Neural cell (in vitro differentiated cells): ENCODE data around the gene ALOX5. TPM values are rescaled to one million over a fixed set of nuclear protein-coding genes. Genes with fewer than 3 reads are reported as not detected.

Source experiments
- H2AFZ ChIP-seq: fragments of 200-600, 300-800 bp; sonication (generic), shearing (Covaris generic); 2 replicates; pipeline ENCODE4 v1.6.0; 2014; ENCODE audit warnings: low read depth, mild to moderate bottlenecking, antibody characterized with exemption, low read length, moderate library complexity
- H3F3A ChIP-seq: fragments of 200-600 bp; shearing (Covaris generic); 2 replicates; pipeline ENCODE4 v1.6.1; 2016; ENCODE audit warnings: mild to moderate bottlenecking, moderate library complexity, mixed read lengths, antibody characterized with exemption, low read length; ENCODE audit not compliant: insufficient read depth, poor library complexity, severe bottlenecking
- H3K27ac ChIP-seq: fragments of 200-600, 300-800 bp; sonication (generic), shearing (Covaris generic); 2 replicates; pipeline ENCODE4 v1.5.1; 2014; ENCODE audit warnings: mild to moderate bottlenecking, low read length, moderate library complexity
- H3K27me3 ChIP-seq: fragments of 300-800, 200-600 bp; sonication (generic), shearing (Covaris generic); 2 replicates; pipeline ENCODE4 v1.6.0; 2014; ENCODE audit warnings: mild to moderate bottlenecking, low read depth, low read length, moderate library complexity; ENCODE audit not compliant: insufficient read depth
- H3K36me3 ChIP-seq: fragments of 300-800, 200-600 bp; sonication (generic), shearing (Covaris generic); 2 replicates; pipeline ENCODE4 v1.5.1; 2014; ENCODE audit warnings: mild to moderate bottlenecking, antibody characterized with exemption, low read length, moderate library complexity; ENCODE audit not compliant: insufficient read depth
- H3K4me2 ChIP-seq: fragments of 300-800, 200-600 bp; sonication (generic), shearing (Covaris generic); 2 replicates; pipeline ENCODE4 v1.6.0; 2014; ENCODE audit warnings: mild to moderate bottlenecking, low read length
- H3K4me3 ChIP-seq: fragments of 300-800, 200-600 bp; sonication (generic), shearing (Covaris generic); 2 replicates; pipeline ENCODE4 v1.5.1; 2014; ENCODE audit warnings: mild to moderate bottlenecking, low read length, moderate library complexity
- H3K79me2 ChIP-seq: fragments of 200-600 bp; shearing (Covaris generic); replicated peaks from 2 replicates; pipeline ENCODE4 v1.6.0; 2014; ENCODE audit warnings: mild to moderate bottlenecking, low read length, moderate library complexity; ENCODE audit not compliant: insufficient read depth
- H3K9ac ChIP-seq: fragments of 300-800, 200-600 bp; sonication (generic), shearing (Covaris generic); 2 replicates; pipeline ENCODE4 v1.6.1; 2016; ENCODE audit warnings: mild to moderate bottlenecking, low read length, mixed read lengths
- H3K9me2 ChIP-seq: fragments of 200-600 bp; shearing (Covaris generic); 2 replicates; pipeline ENCODE4 v1.6.1; 2016; ENCODE audit warnings: mild to moderate bottlenecking, low read length, mixed read lengths; ENCODE audit not compliant: insufficient read depth
- H3K9me3 ChIP-seq: fragments of 200-600, 300-800 bp; sonication (generic), shearing (Covaris generic); 2 replicates; pipeline ENCODE4 v1.6.1; 2016; ENCODE audit warnings: mild to moderate bottlenecking, mixed run types, low read length, moderate library complexity, mixed read lengths
- H4K20me1 ChIP-seq: fragments of 200-600 bp; shearing (Covaris generic); 2 replicates; pipeline ENCODE4 v1.6.1; 2016; ENCODE audit warnings: mild to moderate bottlenecking, mixed run types; ENCODE audit not compliant: insufficient read depth
- CTCF ChIP-seq: fragments of 450-650 bp; IDR thresholded peaks from 2 replicates; pipeline ENCODE4 v1.5.1; 2014; ENCODE audit warnings: antibody characterized with exemption, mild to moderate bottlenecking, moderate library complexity; ENCODE audit not compliant: poor library complexity, severe bottlenecking
- EP300 ChIP-seq: fragments of 450-650 bp; conservative IDR thresholded peaks from 2 replicates; pipeline ENCODE4 v1.6.1; 2014; ENCODE audit warnings: antibody characterized with exemption, mild to moderate bottlenecking, moderate library complexity; ENCODE audit not compliant: poor library complexity, severe bottlenecking
- EZH2 ChIP-seq: fragments of 200-600, 300-800 bp; shearing (Covaris generic), sonication (generic); IDR thresholded peaks from 2 replicates; pipeline ENCODE4 v1.6.1; 2014; ENCODE audit warnings: antibody characterized with exemption, low read length, borderline replicate concordance, mild to moderate bottlenecking; ENCODE audit not compliant: insufficient read depth, poor library complexity, severe bottlenecking
- MXI1 ChIP-seq: fragments of 450-650 bp; conservative IDR thresholded peaks from 2 replicates; pipeline ENCODE4 v1.6.1; 2014; ENCODE audit warnings: antibody characterized with exemption, mild to moderate bottlenecking; ENCODE audit not compliant: poor library complexity, severe bottlenecking
- POLR2AphosphoS5 ChIP-seq: IDR thresholded peaks from 2 replicates; pipeline ENCODE4 v1.6.1; 2012
- RAD21 ChIP-seq: fragments of 450-650 bp; conservative IDR thresholded peaks from 2 replicates; pipeline ENCODE4 v1.6.1; 2014; ENCODE audit warnings: antibody characterized with exemption, mild to moderate bottlenecking, moderate library complexity
- REST ChIP-seq: IDR thresholded peaks from 2 replicates; pipeline ENCODE4 v1.6.1; 2012; ENCODE audit warnings: borderline replicate concordance
- SMC3 ChIP-seq: fragments of 450-650 bp; conservative IDR thresholded peaks from 2 replicates; pipeline ENCODE4 v1.6.1; 2014; ENCODE audit warnings: antibody characterized with exemption, mild to moderate bottlenecking, moderate library complexity; ENCODE audit not compliant: poor library complexity
- TAF1 ChIP-seq: IDR thresholded peaks from 2 replicates; pipeline ENCODE4 v1.6.1; 2012; ENCODE audit warnings: low read depth
- polyA plus RNA-seq: library from polyadenylated mRNA; depleted of rRNA; stranded (reverse); fragments of >200 nt; gene quantifications from 2 replicates; pipeline ENCODE4 v1.2.3, GENCODE V29; 2014

Gene ALOX5
- polyA plus RNA-seq, 1 donor from 2014 or later = not detected

GRCh38 chr10:45442251-45442650 is 68.2 kb downstream of the ALOX5 start:
- H3K27me3 ChIP-seq = no peaks in the 10 kb centered on the region
- no peak overlapping the region for H3K9ac ChIP-seq
- no peaks in the 10 kb centered on the region for H3K9me3 ChIP-seq
- H3K9me2 ChIP-seq = no peaks in the 10 kb centered on the region
- no peak overlapping the region for H3K27ac ChIP-seq
- H2AFZ ChIP-seq = no peak overlapping the region
- no peak overlapping the region for H3K4me3 ChIP-seq
- H3K36me3 ChIP-seq = no peaks in the 10 kb centered on the region
- H4K20me1 ChIP-seq = no peaks in the 10 kb centered on the region
- TF ChIP-seq POLR2AphosphoS5 = no peak
- TF ChIP-seq REST = no peak
- no peak for TF ChIP-seq RAD21
- no peak for TF ChIP-seq CTCF
- no peak for TF ChIP-seq EZH2
- TF ChIP-seq MXI1 = no peak
- TF ChIP-seq EP300 = no peak
- no peak for TF ChIP-seq SMC3
- H3F3A ChIP-seq = no peaks in the 10 kb centered on the region
- H3K79me2 ChIP-seq = no peaks in the 10 kb centered on the region
- no peak overlapping the region for H3K4me2 ChIP-seq

- no peaks in the 10 kb centered on the region for H3F3A ChIP-seq
- no peaks in the 10 kb centered on the region for H3K27me3 ChIP-seq
- H4K20me1 ChIP-seq = no peaks in the 10 kb centered on the region
- no peak overlapping the region for H3K4me2 ChIP-seq
- H3K9ac ChIP-seq = no peak overlapping the region
- H3K9me2 ChIP-seq = no peaks in the 10 kb centered on the region
- TF ChIP-seq SMC3 (no peak), EZH2 (no peak), MXI1 (no peak), POLR2AphosphoS5 (no peak), TAF1 (no peak), RAD21 (no peak), EP300 (no peak), CTCF (no peak)
- no peaks in the 10 kb centered on the region for H3K79me2 ChIP-seq
- no peaks in the 10 kb centered on the region for H3K36me3 ChIP-seq
- H3K9me3 ChIP-seq = no peaks in the 10 kb centered on the region
- H2AFZ ChIP-seq = no peak overlapping the region
- H3K4me3 ChIP-seq = no peak overlapping the region
- H3K27ac ChIP-seq = no peak overlapping the region
These were observed 68.6 kb downstream of the ALOX5 start for GRCh38 chr10:45442662-45443061.
